Tibial artery (tissue), 4 donors: ENCODE results near the gene GGA2.
"Not testable (repeated sequence)": the region's sequence is repeated elsewhere in the genome, so short reads cannot be mapped to it uniquely, and the experiment has no call there.

Source experiments
- DNase-seq, 2 donors: peaks; one replicate each; pipeline ENCODE4 v3.0.0-alpha.2; 2019
- H3K27ac ChIP-seq, 2 donors: fragments of 200-600 bp; sonication (generic) in 1 of 2; 1 replicate in 1 of 2; 2 replicates in 1 of 2; pipeline ENCODE4 v1.5.1; 2018 to 2019; ENCODE audit warnings: mild to moderate bottlenecking in 1 of 2
- H3K27me3 ChIP-seq, 2 donors: fragments of 200-600 bp; sonication (generic) in 1 of 2; one replicate each; pipeline versions ENCODE4 v1.5.1 to v1.6.0; 2016 to 2019
- H3K36me3 ChIP-seq, 3 donors: fragments of 200-600 bp; sonication (generic) in 2 of 3; one replicate each; pipeline ENCODE4 v1.5.1; 2016 to 2019; ENCODE audit warnings: mild to moderate bottlenecking in 2 of 3
- H3K4me1 ChIP-seq, 4 donors: fragments of 200-600 bp; sonication (generic) in 2 of 4; 1 replicate in 3 of 4; 2 replicates in 1 of 4; pipeline ENCODE4 v1.5.1; 2016 to 2019
- H3K4me3 ChIP-seq, 2 donors: fragments of 200-600 bp; sonication (generic) in 1 of 2; 1 replicate in 1 of 2; 2 replicates in 1 of 2; pipeline ENCODE4 v1.5.1; 2018 to 2019; ENCODE audit warnings: mild to moderate bottlenecking in 2 of 2
- H3K9me3 ChIP-seq, 3 donors: fragments of 200-600 bp; sonication (generic) in 1 of 3; one replicate each; pipeline ENCODE4 v1.5.1; 2016 to 2019
- intact Hi-C: fragments of 100-400 bp; cut with DNase I; formaldehyde crosslinking; loops from one replicate; pipeline ENCODE4 v1.15.0; 2023; ENCODE audit warnings: low total_unique reads
- TF ChIP-seq, protein P1 (sequence below), 2 experiments: fragments of 200-600 bp in 1 of 2; fragments of 450-650 bp in 1 of 2; IDR thresholded peaks; one replicate each; pipeline ENCODE4 v1.5.1; 2017 to 2019; ENCODE audit warnings: antibody characterized with exemption in 2 of 2, mild to moderate bottlenecking in 1 of 2, moderate library complexity in 1 of 2

The GGA2 gene

DNA sequence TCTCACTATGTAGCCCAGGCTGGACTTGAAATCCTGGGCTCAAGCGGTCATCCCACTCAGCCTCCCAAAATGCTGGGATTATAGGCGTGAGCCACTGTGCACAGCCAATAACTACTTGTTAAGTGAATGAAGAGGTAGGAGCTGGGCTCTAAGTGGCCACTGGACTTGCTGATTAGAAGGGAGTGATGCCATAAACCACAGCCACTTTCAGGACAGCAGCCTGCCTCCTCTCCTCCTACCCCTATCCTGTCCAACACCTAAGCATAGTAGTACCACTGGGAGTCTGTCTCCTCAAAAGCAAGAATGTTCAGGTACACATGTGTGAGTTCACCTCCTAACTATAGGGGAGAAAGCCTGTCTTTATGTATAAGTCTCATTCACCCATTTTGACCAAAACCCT lies 45.1 kb downstream of the GGA2 start:
- no peaks in the 10 kb centered on the region for H3K9me3 ChIP-seq
- no peak for DNase-seq
- intact Hi-C loops, result no loop called here
- TF ChIP-seq, protein P1, sequence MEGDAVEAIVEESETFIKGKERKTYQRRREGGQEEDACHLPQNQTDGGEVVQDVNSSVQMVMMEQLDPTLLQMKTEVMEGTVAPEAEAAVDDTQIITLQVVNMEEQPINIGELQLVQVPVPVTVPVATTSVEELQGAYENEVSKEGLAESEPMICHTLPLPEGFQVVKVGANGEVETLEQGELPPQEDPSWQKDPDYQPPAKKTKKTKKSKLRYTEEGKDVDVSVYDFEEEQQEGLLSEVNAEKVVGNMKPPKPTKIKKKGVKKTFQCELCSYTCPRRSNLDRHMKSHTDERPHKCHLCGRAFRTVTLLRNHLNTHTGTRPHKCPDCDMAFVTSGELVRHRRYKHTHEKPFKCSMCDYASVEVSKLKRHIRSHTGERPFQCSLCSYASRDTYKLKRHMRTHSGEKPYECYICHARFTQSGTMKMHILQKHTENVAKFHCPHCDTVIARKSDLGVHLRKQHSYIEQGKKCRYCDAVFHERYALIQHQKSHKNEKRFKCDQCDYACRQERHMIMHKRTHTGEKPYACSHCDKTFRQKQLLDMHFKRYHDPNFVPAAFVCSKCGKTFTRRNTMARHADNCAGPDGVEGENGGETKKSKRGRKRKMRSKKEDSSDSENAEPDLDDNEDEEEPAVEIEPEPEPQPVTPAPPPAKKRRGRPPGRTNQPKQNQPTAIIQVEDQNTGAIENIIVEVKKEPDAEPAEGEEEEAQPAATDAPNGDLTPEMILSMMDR (IDR thresholded peaks at IDR 0.05), result no peak
- H3K4me3 ChIP-seq, result no peak overlapping the region
- no peak overlapping the region for H3K27ac ChIP-seq
- no peaks in the 10 kb centered on the region for H3K27me3 ChIP-seq
- peaks cover 0 to 5% (median 0%) of the 10 kb centered on the region in 4 donors for H3K4me1 ChIP-seq
- peaks cover 29 to 54% (median 47%) of the 10 kb centered on the region in 3 donors for H3K36me3 ChIP-seq

DNA sequence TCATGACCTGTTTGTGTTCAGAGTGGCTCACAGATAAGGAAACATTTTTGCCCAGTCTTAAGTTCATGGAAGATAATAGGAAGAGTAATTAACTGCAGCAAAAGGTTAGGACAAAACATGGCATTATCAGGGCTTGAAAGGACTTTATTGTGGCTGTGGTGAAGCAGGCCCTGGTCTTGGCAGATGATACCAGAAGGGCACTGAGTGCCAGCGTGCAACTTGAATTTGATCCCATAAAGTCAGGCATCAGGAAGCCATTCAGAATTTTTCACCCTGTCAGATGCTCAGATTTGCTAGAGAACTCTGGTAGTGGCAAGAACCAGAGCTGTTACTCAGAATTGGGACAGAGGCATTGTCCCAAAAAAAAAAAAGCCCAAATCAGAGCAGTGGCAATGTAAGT lies 46.1 kb downstream of the GGA2 start:
- intact Hi-C loops, result no loop called here
- no peak for DNase-seq
- no peaks in the 10 kb centered on the region for H3K27me3 ChIP-seq
- H3K27ac ChIP-seq, result no peak overlapping the region
- H3K9me3 ChIP-seq, result no peaks in the 10 kb centered on the region
- peaks cover 19 to 44% (median 37%) of the 10 kb centered on the region in 3 donors for H3K36me3 ChIP-seq
- H3K4me3 ChIP-seq, result no peak overlapping the region
- TF ChIP-seq, protein P1 (IDR thresholded peaks at IDR 0.05), result no peak
- H3K4me1 ChIP-seq, result peaks cover 0 to 5% (median 0%) of the 10 kb centered on the region in 4 donors

DNA sequence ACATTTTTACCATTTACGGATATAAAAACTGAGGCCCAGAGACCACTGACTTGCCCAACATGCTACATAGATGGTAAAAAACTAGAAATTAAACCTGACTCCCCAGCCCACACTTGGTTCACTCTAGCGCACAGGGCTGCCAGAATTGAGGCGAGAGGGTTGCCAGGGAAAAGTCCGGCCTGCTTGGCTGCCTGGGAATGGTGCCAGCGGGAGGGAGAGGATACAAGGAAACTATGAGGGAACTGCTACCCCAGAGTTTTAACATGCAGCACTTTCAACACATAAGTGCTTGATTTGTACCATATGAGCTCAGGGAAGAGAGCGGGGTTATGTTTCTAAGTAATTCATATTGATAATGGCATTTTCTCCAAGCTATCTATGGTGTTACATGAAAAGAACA lies 47.3 kb downstream of the GGA2 start:
- peak; percentile 76 to 85 for DNase-seq
- intact Hi-C loops, H3K9me3 ChIP-seq, H3K27ac ChIP-seq, H3K27me3 ChIP-seq, H3K4me1 ChIP-seq, H3K4me3 ChIP-seq: not testable (repeated sequence)
- peaks cover 7 to 32% (median 25%) of the 10 kb centered on the region in 3 donors for H3K36me3 ChIP-seq

DNA sequence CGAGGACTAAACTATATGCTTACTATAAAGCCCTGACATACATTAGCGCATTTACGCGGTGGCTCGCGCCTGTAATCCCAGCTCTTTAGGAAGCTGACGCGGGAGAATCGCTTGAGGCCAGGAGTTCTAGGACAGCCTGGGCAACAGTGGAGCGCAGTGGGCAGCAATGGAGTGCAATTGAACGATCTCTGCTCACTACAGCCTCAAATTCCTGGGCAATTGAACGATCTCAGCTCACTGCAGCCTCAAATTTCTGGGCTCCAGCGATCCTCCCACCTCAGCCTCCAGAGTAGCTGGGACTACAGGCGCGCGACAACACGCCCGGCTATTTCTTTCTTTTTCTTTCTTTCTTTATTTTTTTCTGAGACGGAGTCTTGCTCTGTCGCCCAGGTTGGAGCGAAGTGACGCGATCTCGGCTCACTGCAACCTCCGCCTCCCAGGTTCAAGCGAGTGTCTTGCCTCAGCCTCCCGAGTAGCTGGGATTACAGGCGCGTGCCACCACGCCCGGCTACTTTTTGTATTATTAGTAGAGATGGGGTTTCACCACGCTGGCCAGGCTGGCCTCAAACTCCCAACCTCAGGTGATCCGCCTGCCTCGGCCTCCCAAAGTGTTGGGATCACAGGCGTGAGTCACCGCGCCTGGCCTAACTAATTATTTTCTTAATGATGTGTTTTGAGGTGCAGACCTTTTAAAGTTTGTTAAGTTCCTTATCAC lies 56.8 kb downstream of the GGA2 start:
- H3K4me1 ChIP-seq, result peaks cover 0 to 39% (median 17%) of the 10 kb centered on the region in 4 donors
- intact Hi-C loops, result loop anchor here (5.0 kb wide), 1 partner anchor 54 kb away; no protein-coding TSS in a partner anchor
- TF ChIP-seq, protein P1 (IDR thresholded peaks at IDR 0.05), result no peak

DNA sequence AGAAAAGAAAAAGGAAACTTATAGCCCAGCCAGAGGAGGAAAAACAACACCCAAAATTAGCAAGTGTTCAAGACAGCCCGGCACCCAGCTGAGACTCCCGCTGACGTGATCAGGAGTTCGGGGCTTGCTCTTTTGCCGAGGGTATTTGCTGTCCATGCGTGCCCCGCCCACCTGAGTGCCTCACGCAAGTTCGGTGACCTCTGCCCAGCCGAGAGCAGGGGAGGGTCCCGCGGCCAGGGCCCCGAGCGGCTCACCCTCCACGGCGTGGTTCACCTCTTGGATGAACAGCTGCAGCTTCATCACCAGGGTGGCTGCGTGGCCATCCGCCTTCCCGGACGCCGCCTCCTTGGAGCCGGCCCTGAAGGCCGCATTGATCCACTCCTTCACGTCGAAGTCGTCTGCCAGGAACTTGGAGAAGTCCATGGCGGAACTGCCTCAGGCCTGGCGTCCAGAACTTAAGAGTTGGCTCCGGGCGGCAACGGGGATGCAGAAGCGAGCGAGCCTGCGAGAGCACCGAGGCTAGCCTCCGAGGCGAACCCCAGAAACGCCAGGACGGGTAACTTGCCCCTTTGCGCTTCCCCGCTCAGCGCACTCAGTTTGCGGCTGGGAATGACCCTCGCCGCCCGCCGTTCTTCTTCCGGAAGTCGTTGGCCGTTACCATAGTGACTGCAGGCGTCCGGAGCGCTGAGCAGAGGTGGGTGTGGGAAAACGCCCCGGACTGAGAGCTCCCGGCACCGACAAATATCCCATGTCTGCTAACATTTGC lies 57.5 kb downstream of the GGA2 start, which contains the start of gene COG7:
Gene COG7, minus strand, starts transcription at position 618 of the 766 bp plus-strand sequence. Its CDS starts 195 bp downstream, at position 423.
- Histone ChIP-seq H3K9me3 (no peaks in the 10 kb centered on the region), H3K36me3 (no peaks in the 10 kb centered on the region), H3K4me3 (peak within 1 kb of the TSS; percentile 80 to 92), H3K27me3 (no peaks in the 10 kb centered on the region), H3K4me1 (peaks cover 0 to 39% (median 17%) of the 10 kb centered on the region in 4 donors), H3K27ac (peak within 1 kb of the TSS; percentile 74 to 87)
- intact Hi-C loops, result loop anchor here (5.0 kb wide), 1 partner anchor 55 kb away; no protein-coding TSS in a partner anchor
- DNase-seq, result peak; percentile 84 to 92
- TF ChIP-seq, protein P1 (IDR thresholded peaks at IDR 0.05), result peak in 1 of 2 experiments; percentile 5

More for the DNA sequence above, 56.8 kb downstream of the GGA2 start:
- Histone ChIP-seq H3K9me3 (no peaks in the 10 kb centered on the region), H3K36me3 (no peaks in the 10 kb centered on the region), H3K27me3 (no peaks in the 10 kb centered on the region), H3K4me3 (peak overlapping the region; percentile 80 to 92), H3K27ac (peak overlapping the region; percentile 74 to 87)
- DNase-seq, result no peak

DNA sequence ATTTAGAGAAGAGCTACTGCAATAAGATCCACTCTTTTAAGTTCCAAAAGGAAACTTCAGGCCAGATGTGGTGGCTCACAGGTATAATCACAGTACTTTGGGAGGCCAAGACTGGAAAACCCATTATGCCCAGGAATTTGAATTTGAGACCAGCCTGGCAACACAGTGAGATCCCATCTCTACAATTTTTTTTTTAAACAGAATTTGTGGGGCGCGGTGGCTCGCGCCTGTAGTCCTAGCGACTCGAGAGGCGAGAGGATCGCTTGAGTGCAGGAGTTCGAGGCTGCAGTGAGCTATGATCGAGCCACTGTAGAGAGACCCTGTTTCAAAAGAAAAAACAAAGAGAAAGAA lies 58.1 kb downstream of the GGA2 start:
- Histone ChIP-seq H3K9me3 (no peaks in the 10 kb centered on the region), H3K27ac (peak overlapping the region; percentile 74 to 87), H3K27me3 (no peaks in the 10 kb centered on the region), H3K36me3 (no peaks in the 10 kb centered on the region), H3K4me1 (peaks cover 0 to 39% (median 17%) of the 10 kb centered on the region in 4 donors), H3K4me3 (peak overlapping the region; percentile 80 to 92)
- intact Hi-C loops, result loop anchor here (5.0 kb wide), 1 partner anchor 55 kb away; no protein-coding TSS in a partner anchor
- TF ChIP-seq, protein P1 (IDR thresholded peaks at IDR 0.05), result no peak
- DNase-seq, result no peak
